ACC112 (cell line): ENCODE measurements around the gene DNAJB6.
A peak's percentile ranks its signal among the peaks of the same experiment; 100 is the strongest.

Source experiments
- H2AFZ ChIP-seq: fragments of 200-600 bp; sonication (generic); one replicate; pipeline ENCODE4 v1.6.0; 2017; ENCODE audit warnings: antibody characterized with exemption, low read length; ENCODE audit not compliant: unreplicated experiment
- H3K27ac ChIP-seq: fragments of 200-600 bp; sonication (generic); 2 replicates; pipeline ENCODE4 v1.5.1; 2014; ENCODE audit warnings: low read depth, mild to moderate bottlenecking, antibody characterized with exemption, low read length, moderate library complexity
- H3K27me3 ChIP-seq: fragments of 200-600 bp; sonication (generic); 2 replicates; pipeline ENCODE4 v1.6.1; 2014; ENCODE audit warnings: mild to moderate bottlenecking, antibody characterized with exemption, low read length, moderate library complexity, mixed read lengths; ENCODE audit not compliant: insufficient read depth
- H3K36me3 ChIP-seq: fragments of 200-600 bp; sonication (generic); 2 replicates; pipeline ENCODE4 v1.6.1; 2016; ENCODE audit warnings: mild to moderate bottlenecking, antibody characterized with exemption, low read length, moderate library complexity, mixed read lengths; ENCODE audit not compliant: insufficient read depth
- H3K4me1 ChIP-seq: fragments of 200-600 bp; sonication (generic); one replicate; pipeline ENCODE4 v1.6.1; 2016; ENCODE audit warnings: low read length, mixed read lengths; ENCODE audit not compliant: insufficient read depth, unreplicated experiment, control insufficient read depth
- H3K4me3 ChIP-seq: fragments of 200-600 bp; sonication (generic); 2 replicates; pipeline ENCODE4 v1.5.1; 2014; ENCODE audit warnings: mild to moderate bottlenecking, low read depth, low read length
- H3K79me2 ChIP-seq: fragments of 200-600 bp; sonication (generic); one replicate; pipeline ENCODE4 v1.6.0; 2016; ENCODE audit warnings: low read length; ENCODE audit not compliant: control insufficient read depth, unreplicated experiment, insufficient read depth

The DNAJB6 gene

GRCh38 chr7:157430721-157431120 is 93.9 kb downstream of the DNAJB6 start:
- Histone ChIP-seq H3K27me3 (no peaks in the 10 kb centered on the region), H3K79me2 (no peaks in the 10 kb centered on the region), H3K27ac (no peak overlapping the region), H2AFZ (no peak overlapping the region), H3K4me3 (no peak overlapping the region), H3K4me1 (no peaks in the 10 kb centered on the region), H3K36me3 (no peaks in the 10 kb centered on the region)

GRCh38 chr7:157431173-157431950 is 94.6 kb downstream of the DNAJB6 start:
- Histone ChIP-seq H3K27me3 (no peaks in the 10 kb centered on the region), H3K36me3 (no peaks in the 10 kb centered on the region), H3K79me2 (no peaks in the 10 kb centered on the region), H3K27ac (no peak overlapping the region), H2AFZ (no peak overlapping the region), H3K4me3 (no peak overlapping the region), H3K4me1 (no peaks in the 10 kb centered on the region)

- Histone ChIP-seq H3K4me3 (no peak overlapping the region), H3K79me2 (no peaks in the 10 kb centered on the region), H3K27ac (no peak overlapping the region), H3K4me1 (no peaks in the 10 kb centered on the region), H2AFZ (peak overlapping the region; percentile 78), H3K27me3 (no peaks in the 10 kb centered on the region), H3K36me3 (no peaks in the 10 kb centered on the region)
Observed at GRCh38 chr7:157431951-157432540, 95.2 kb downstream of the DNAJB6 start.

- Histone ChIP-seq H3K36me3 (no peaks in the 10 kb centered on the region), H3K79me2 (no peaks in the 10 kb centered on the region), H3K4me3 (peak overlapping the region; percentile 66), H3K27me3 (no peaks in the 10 kb centered on the region), H3K4me1 (no peaks in the 10 kb centered on the region), H2AFZ (peak overlapping the region; percentile 78), H3K27ac (no peak overlapping the region)
Observed at GRCh38 chr7:157432541-157432956, 95.7 kb downstream of the DNAJB6 start.

- Histone ChIP-seq H3K27ac (no peak overlapping the region), H3K4me3 (peak overlapping the region; percentile 66), H3K4me1 (no peaks in the 10 kb centered on the region), H3K36me3 (no peaks in the 10 kb centered on the region), H2AFZ (peak overlapping the region; percentile 78), H3K27me3 (no peaks in the 10 kb centered on the region), H3K79me2 (no peaks in the 10 kb centered on the region)
Observed at GRCh38 chr7:157432957-157433576, 96.3 kb downstream of the DNAJB6 start.

DNA sequence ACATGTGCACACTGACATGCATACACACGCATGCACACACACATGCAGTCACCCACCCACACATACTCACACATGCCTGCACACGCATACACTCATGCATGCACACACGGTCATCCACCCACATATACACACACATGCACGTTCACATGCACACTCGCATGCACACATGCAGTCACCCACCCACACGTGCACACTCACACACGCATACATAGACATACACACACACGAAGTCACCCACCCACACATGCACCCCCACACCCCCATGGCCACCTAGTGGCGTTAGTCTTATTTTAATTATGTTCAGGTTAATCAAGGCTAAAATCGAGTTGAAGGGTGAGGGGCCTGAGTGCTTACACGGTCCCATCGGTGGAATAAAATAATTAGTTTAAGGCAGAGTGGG is 96.8 kb downstream of the DNAJB6 start:
- no peaks in the 10 kb centered on the region for H3K4me1 ChIP-seq
- H3K27ac ChIP-seq: no peak overlapping the region
- H3K79me2 ChIP-seq: no peaks in the 10 kb centered on the region
- no peak overlapping the region for H3K4me3 ChIP-seq
- no peak overlapping the region for H2AFZ ChIP-seq
- H3K36me3 ChIP-seq: no peaks in the 10 kb centered on the region
- no peaks in the 10 kb centered on the region for H3K27me3 ChIP-seq

- no peaks in the 10 kb centered on the region for H3K4me1 ChIP-seq
- H2AFZ ChIP-seq: no peak overlapping the region
- no peak overlapping the region for H3K4me3 ChIP-seq
- no peaks in the 10 kb centered on the region for H3K27me3 ChIP-seq
- no peaks in the 10 kb centered on the region for H3K79me2 ChIP-seq
- H3K36me3 ChIP-seq: no peaks in the 10 kb centered on the region
- no peak overlapping the region for H3K27ac ChIP-seq
Observed at GRCh38 chr7:157434231-157434630, 97.4 kb downstream of the DNAJB6 start.

- no peaks in the 10 kb centered on the region for H3K27me3 ChIP-seq
- H3K79me2 ChIP-seq: no peaks in the 10 kb centered on the region
- no peak overlapping the region for H2AFZ ChIP-seq
- H3K4me3 ChIP-seq: no peak overlapping the region
- H3K36me3 ChIP-seq: no peaks in the 10 kb centered on the region
- no peak overlapping the region for H3K27ac ChIP-seq
- H3K4me1 ChIP-seq: no peaks in the 10 kb centered on the region
Observed at GRCh38 chr7:157434701-157435100, 97.9 kb downstream of the DNAJB6 start.

DNA sequence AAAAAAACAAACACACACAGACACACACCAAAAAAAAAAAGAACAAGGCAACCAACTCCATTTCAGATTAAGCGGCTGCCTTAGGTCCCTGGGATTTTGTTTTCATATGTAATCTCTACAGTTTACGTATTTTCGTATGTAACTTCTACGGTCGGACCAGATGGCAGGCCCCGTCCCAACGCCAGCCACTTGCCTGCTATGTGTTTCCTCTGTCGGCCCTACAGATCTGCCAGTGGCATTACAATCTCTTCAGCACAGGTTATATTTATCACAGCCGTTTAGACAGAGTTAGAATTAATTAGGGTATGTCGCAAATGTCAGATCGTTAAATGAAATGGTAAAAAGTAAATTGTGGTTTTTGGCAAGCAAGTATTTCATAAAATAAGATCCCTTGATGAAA is 99.3 kb downstream of the DNAJB6 start:
- Histone ChIP-seq H3K27ac (no peak overlapping the region), H3K4me1 (no peaks in the 10 kb centered on the region), H3K4me3 (no peak overlapping the region), H3K79me2 (no peaks in the 10 kb centered on the region), H3K27me3 (no peaks in the 10 kb centered on the region), H2AFZ (no peak overlapping the region), H3K36me3 (no peaks in the 10 kb centered on the region)

DNA sequence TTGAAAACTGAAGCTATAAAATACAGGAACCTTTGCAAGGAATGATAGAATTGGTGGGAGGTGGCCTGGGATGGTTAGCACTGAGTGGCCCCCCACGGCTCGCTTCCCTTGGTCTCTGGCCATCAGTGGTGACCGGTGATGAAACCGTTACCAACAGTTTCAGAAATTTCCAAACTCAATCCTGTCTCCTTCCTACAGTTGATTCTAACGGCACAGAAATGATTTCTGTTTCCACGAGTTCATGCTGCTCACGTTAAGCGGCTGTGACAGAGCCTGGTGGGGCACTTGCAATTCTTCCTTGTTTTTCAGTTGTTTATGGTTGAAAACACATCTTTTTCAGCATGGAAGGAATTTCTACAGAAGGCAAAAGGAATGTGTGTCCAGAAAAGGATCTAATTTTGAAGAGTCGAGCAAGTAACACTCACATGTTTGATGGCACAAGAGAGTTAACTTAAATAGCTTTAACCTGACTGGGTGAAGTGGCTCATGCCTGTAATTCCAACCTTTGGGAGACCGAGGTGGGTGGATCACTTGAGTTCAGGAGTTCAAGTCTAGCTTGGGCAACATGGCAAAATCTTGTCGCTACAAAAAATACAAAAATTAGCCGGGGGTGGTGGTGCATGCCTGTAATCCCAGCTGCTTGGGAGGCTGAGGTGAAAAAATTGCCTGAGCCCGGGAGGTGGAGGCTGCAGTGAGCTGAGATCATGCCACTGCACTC is 100.1 kb downstream of the DNAJB6 start:
- Histone ChIP-seq H2AFZ (no peak overlapping the region), H3K4me3 (no peak overlapping the region), H3K79me2 (no peaks in the 10 kb centered on the region), H3K4me1 (no peaks in the 10 kb centered on the region), H3K36me3 (no peaks in the 10 kb centered on the region), H3K27ac (no peak overlapping the region), H3K27me3 (no peaks in the 10 kb centered on the region)
